CD4-positive, CD25-positive, alpha-beta regulatory T cell (primary cell): Measurements from ENCODE around the gene SPATA46. TPM values are rescaled to one million over a fixed set of nuclear protein-coding genes. Genes with fewer than 3 reads are reported as not detected.

Source experiments
- ATAC-seq, 2 donors: fragments of 150-1000 bp; cut with Tn5 transposase; one replicate each; pipeline ENCODE4 v1.10.0; 2021; ENCODE audit warnings: low read depth in 2 of 2, moderate number of reproducible peaks in 2 of 2, moderate library complexity in 1 of 2
- DNase-seq, 3 donors: peaks; one replicate each; pipeline versions ENCODE4 v3.0.0 to v3.0.0-alpha.2; 2012 to 2022; ENCODE audit warnings: mixed read lengths in 1 of 3
- H3K27ac ChIP-seq: one replicate; pipeline ENCODE4 v1.7.0; 2013; ENCODE audit warnings: mild to moderate bottlenecking, low read length; ENCODE audit not compliant: insufficient read depth, poor library complexity, severe bottlenecking
- H3K27me3 ChIP-seq: one replicate; pipeline ENCODE4 v1.7.0; 2013; ENCODE audit warnings: low read length; ENCODE audit not compliant: control insufficient read depth, insufficient read depth
- H3K36me3 ChIP-seq: one replicate; pipeline ENCODE4 v1.7.0; 2013; ENCODE audit warnings: mild to moderate bottlenecking, low read length, moderate library complexity; ENCODE audit not compliant: control insufficient read depth, insufficient read depth
- H3K4me1 ChIP-seq: 2 replicates; pipeline ENCODE4 v1.7.0; 2013; ENCODE audit warnings: mild to moderate bottlenecking, low read length; ENCODE audit not compliant: insufficient read depth, control insufficient read depth, poor library complexity, severe bottlenecking
- H3K4me3 ChIP-seq: one replicate; pipeline ENCODE4 v1.7.0; 2013; ENCODE audit warnings: low read depth, mild to moderate bottlenecking, low read length, moderate library complexity
- H3K9me3 ChIP-seq, 2 experiments: 1 replicate in 1 of 2; 2 replicates in 1 of 2; pipeline ENCODE4 v1.7.0; 2013; ENCODE audit warnings: low read length in 2 of 2, mild to moderate bottlenecking in 1 of 2, moderate library complexity in 1 of 2; ENCODE audit not compliant: control insufficient read depth in 2 of 2
- H3K27ac Mint-ChIP-seq, 3 donors: one replicate each; pipeline ENCODE4 v1.8.0; 2020 to 2022; ENCODE audit warnings: mild to moderate bottlenecking in 3 of 3, mixed read lengths in 3 of 3, moderate library complexity in 2 of 3
- H3K27me3 Mint-ChIP-seq: one replicate; pipeline ENCODE4 v1.8.0; 2022; ENCODE audit warnings: mild to moderate bottlenecking, mixed read lengths
- H3K36me3 Mint-ChIP-seq: one replicate; pipeline ENCODE4 v1.8.0; 2020; ENCODE audit warnings: mixed read lengths
- H3K4me1 Mint-ChIP-seq, 4 donors: one replicate each; pipeline ENCODE4 v1.8.0; 2020 to 2022; ENCODE audit warnings: mixed read lengths in 4 of 4, mild to moderate bottlenecking in 1 of 4
- H3K4me3 Mint-ChIP-seq, 4 donors: one replicate each; pipeline ENCODE4 v1.8.0; 2020 to 2022; ENCODE audit warnings: mild to moderate bottlenecking in 4 of 4, mixed read lengths in 4 of 4, moderate library complexity in 3 of 4
- H3K9me3 Mint-ChIP-seq, 7 donors: one replicate each; pipeline ENCODE4 v1.8.0; 2020 to 2022; ENCODE audit warnings: mixed read lengths in 7 of 7, mild to moderate bottlenecking in 3 of 7, moderate library complexity in 2 of 7
- polyA plus RNA-seq, 4 donors: library from polyadenylated mRNA; unstranded; fragments of 300-500 nt; fragmentation: Illumina TruSeq; gene quantifications; one replicate each; pipeline ENCODE4 v1.2.3, GENCODE V29; 2021
- total RNA-seq: library from RNA; stranded (reverse); gene quantifications from one replicate; pipeline ENCODE4 v1.2.3, GENCODE V29; 2022

Gene SPATA46
- total and polyA plus RNA-seq, 5 donors from 2014 or later = not detected

DNA sequence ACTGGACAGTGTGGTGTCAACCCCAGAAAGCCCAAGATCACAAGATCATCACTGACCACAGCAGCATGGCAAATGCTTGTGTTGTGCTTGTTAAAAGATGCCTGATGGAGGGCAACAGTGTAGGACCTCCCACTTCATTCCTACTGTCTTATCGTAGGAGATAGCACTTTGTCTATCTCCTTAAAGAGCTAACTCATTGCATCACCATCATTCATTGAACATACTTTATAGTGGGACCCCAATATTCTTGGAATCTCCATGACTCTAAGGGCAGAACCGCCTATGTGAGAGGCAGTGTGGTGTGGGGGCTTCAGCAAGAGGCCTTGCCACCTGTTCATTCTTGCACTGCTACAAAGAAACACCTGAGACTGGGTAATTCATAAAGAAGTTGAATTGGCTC is 40.3 kb upstream of the SPATA46 start:
- Mint-ChIP-seq H3K36me3 (no peaks in the 10 kb centered on the region), H3K27me3 (peaks cover 23% of the 10 kb centered on the region), H3K4me1 (no peaks in the 10 kb centered on the region), H3K9me3 (peaks cover 0 to 1% (median 0%) of the 10 kb centered on the region in 7 donors), H3K27ac (no peak overlapping the region), H3K4me3 (no peak overlapping the region)
- Histone ChIP-seq H3K36me3 (no peaks in the 10 kb centered on the region), H3K4me1 (no peaks in the 10 kb centered on the region), H3K4me3 (no peak overlapping the region), H3K27ac (no peak overlapping the region), H3K9me3 (no peaks in the 10 kb centered on the region), H3K27me3 (peaks cover 17% of the 10 kb centered on the region)
- no peak for DNase-seq
- ATAC-seq = no peak

DNA sequence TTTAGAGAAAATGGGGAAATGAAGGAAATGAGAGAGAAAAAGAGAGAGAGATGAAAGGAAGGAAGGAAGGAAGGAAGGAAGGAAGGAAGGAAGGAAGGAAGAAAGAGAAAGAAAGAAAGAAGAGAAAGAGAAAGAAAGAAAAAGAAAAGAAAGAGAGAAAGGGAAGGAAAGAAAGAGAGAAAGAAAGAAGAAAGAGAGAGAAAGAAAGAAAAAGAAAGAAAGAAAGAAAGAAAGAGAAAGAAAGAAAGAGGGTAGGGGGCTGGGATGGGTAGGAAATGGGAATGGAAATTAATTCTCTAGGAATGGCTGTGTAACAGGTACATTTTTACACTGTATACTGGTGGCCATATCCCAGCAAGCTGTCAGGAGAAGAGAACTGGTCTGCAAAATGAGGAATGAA is 39.6 kb upstream of the SPATA46 start:
- Mint-ChIP-seq H3K4me3 (no peak overlapping the region), H3K27ac (no peak overlapping the region), H3K36me3 (no peaks in the 10 kb centered on the region), H3K9me3 (peaks cover 0 to 1% (median 0%) of the 10 kb centered on the region in 7 donors), H3K4me1 (no peaks in the 10 kb centered on the region), H3K27me3 (peaks cover 16% of the 10 kb centered on the region)
- Histone ChIP-seq H3K4me1 (no peaks in the 10 kb centered on the region), H3K36me3 (no peaks in the 10 kb centered on the region), H3K27ac (no peak overlapping the region), H3K4me3 (no peak overlapping the region), H3K9me3 (no peaks in the 10 kb centered on the region), H3K27me3 (peaks cover 13% of the 10 kb centered on the region)
- DNase-seq (no peak), ATAC-seq (no peak)

DNA sequence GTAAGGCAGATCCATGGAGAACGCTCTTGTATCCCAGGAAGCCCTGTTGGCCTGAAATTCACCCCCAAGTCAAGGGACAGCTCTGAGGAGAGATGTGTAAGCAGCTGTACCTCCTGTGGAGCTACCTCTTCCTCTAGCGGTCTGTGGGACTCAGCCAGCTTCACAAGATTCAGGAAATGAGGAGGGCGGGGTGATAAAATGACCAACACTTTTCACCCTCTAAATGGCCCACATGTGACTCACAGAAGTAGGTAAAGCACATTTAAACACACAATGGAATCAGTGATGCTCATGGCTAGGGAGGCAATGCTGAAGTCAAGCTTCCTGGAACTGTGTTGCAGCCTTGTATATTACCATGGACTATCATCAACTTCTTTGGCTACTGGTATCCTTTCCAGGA is 35.3 kb upstream of the SPATA46 start, which contains the start of gene SH2D1B:
SH2D1B (minus strand) TSS at position 135 of the 400 bp plus-strand sequence; CDS start at position 15, 120 bp downstream.
- H3K27me3 ChIP-seq = peaks cover 9% of the 10 kb centered on the region
- H3K9me3 ChIP-seq = no peaks in the 10 kb centered on the region
- H3K4me3 ChIP-seq = no peak within 1 kb of the TSS
- ATAC-seq = no peak
- peaks cover 0 to 1% (median 0%) of the 10 kb centered on the region in 7 donors for H3K9me3 Mint-ChIP-seq
- no peaks in the 10 kb centered on the region for H3K36me3 Mint-ChIP-seq
- H3K4me1 ChIP-seq = no peaks in the 10 kb centered on the region
- no peaks in the 10 kb centered on the region for H3K36me3 ChIP-seq
- H3K4me3 Mint-ChIP-seq = no peak within 1 kb of the TSS
- peaks cover 16% of the 10 kb centered on the region for H3K27me3 Mint-ChIP-seq
- H3K27ac ChIP-seq = no peak within 1 kb of the TSS
- DNase-seq = no peak
- H3K27ac Mint-ChIP-seq = peak within 1 kb of the TSS in 1 of 3 donors; percentile 82
- no peaks in the 10 kb centered on the region for H3K4me1 Mint-ChIP-seq

DNA sequence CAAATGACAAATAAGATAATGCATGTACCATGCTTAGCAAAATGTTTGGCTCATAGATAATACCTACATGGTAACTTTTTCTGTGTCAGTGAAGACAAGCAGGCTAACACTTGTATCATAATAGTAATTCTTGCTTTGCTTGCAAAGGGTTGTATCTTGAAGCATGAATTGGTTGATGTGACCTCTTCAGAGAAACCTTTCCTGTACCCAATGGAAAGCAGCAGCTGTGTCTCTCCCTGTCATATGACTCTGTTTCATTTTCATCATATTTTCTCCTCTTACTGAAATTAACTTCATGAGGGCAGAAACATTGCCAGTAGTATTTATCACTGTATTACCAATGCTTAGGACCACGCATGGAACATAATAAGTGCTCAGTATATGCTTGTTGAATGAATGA is 30.9 kb upstream of the SPATA46 start:
- Mint-ChIP-seq H3K4me3 (no peak overlapping the region), H3K36me3 (no peaks in the 10 kb centered on the region), H3K4me1 (no peaks in the 10 kb centered on the region), H3K27ac (no peak overlapping the region), H3K27me3 (peaks cover 2% of the 10 kb centered on the region), H3K9me3 (no peaks in the 10 kb centered on the region)
- Histone ChIP-seq H3K4me3 (no peak overlapping the region), H3K36me3 (no peaks in the 10 kb centered on the region), H3K9me3 (no peaks in the 10 kb centered on the region), H3K27ac (no peak overlapping the region), H3K4me1 (no peaks in the 10 kb centered on the region), H3K27me3 (peaks cover 5% of the 10 kb centered on the region)
- DNase-seq (no peak), ATAC-seq (no peak)

- no peak overlapping the region for H3K27ac ChIP-seq
- no peak overlapping the region for H3K4me3 ChIP-seq
- no peak overlapping the region for H3K27ac Mint-ChIP-seq
- DNase-seq (no peak), ATAC-seq (no peak)
- no peaks in the 10 kb centered on the region for H3K9me3 ChIP-seq
- no peaks in the 10 kb centered on the region for H3K9me3 Mint-ChIP-seq
- no peaks in the 10 kb centered on the region for H3K36me3 Mint-ChIP-seq
- H3K27me3 Mint-ChIP-seq = no peaks in the 10 kb centered on the region
- no peaks in the 10 kb centered on the region for H3K36me3 ChIP-seq
- no peaks in the 10 kb centered on the region for H3K4me1 ChIP-seq
- H3K27me3 ChIP-seq = peaks cover 2% of the 10 kb centered on the region
- H3K4me1 Mint-ChIP-seq = no peaks in the 10 kb centered on the region
- no peak overlapping the region for H3K4me3 Mint-ChIP-seq
Observed at GRCh38 chr1:162406811-162407210, 30.2 kb upstream of the SPATA46 start.

DNA sequence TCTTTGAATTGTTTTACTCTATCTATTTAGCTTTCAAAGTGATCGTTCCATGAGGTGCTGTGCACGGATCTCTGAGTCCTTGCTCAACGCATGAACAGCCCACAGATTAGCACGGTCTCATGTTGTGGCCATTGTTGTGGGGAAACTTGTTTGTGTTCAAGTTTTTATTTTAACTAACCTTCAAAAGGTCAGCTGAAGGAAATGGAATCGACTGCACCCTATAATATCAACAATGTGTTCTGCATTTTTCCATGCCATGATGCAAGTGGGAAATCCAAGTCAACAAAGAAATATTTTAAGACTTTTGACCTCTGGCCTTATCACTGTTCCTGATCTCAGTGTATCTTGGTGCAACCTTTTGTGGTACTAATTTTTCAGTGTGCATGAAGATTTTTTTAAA is 29.1 kb upstream of the SPATA46 start:
- H3K9me3 ChIP-seq = no peaks in the 10 kb centered on the region
- no peaks in the 10 kb centered on the region for H3K36me3 Mint-ChIP-seq
- H3K4me1 ChIP-seq = no peaks in the 10 kb centered on the region
- no peaks in the 10 kb centered on the region for H3K4me1 Mint-ChIP-seq
- peaks cover 0 to 1% (median 0%) of the 10 kb centered on the region in 7 donors for H3K9me3 Mint-ChIP-seq
- H3K27ac ChIP-seq = no peak overlapping the region
- H3K36me3 ChIP-seq = no peaks in the 10 kb centered on the region
- no peak overlapping the region for H3K4me3 ChIP-seq
- H3K27me3 ChIP-seq = peaks cover 2% of the 10 kb centered on the region
- no peak overlapping the region for H3K4me3 Mint-ChIP-seq
- peaks cover 3% of the 10 kb centered on the region for H3K27me3 Mint-ChIP-seq
- DNase-seq (no peak), ATAC-seq (no peak)
- no peak overlapping the region for H3K27ac Mint-ChIP-seq

DNA sequence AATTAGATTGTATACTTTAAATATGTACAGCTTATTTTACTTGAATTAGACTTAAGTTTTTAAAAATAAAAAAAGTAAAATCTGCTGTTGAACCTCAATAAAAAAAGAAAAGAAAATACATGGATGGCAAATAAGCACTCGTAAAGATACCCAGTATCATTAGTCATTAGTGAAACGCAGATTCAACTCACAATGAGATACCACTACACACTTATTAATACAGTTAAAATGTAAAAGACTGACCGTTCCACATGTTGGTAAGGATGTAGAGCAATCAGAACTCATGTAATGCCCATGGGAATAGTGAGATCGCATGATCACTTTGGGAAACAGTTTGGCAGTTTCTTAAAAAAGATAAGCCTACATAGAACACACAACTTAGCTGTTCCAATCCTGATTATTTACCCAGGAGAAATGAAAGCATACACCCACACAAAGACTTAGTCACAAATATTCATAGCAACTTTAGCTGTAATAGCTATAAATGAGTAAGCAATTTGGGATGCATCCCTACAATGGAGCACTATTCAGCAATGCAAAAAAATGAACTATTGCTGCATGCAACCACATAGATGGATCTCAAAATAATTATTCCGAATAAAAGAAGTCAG is 28.0 kb upstream of the SPATA46 start:
- H3K9me3 Mint-ChIP-seq = peaks cover 0 to 2% (median 0%) of the 10 kb centered on the region in 7 donors
- no peaks in the 10 kb centered on the region for H3K4me1 Mint-ChIP-seq
- peaks cover 2% of the 10 kb centered on the region for H3K27me3 ChIP-seq
- ATAC-seq (no peak), DNase-seq (no peak)
- H3K27ac ChIP-seq = no peak overlapping the region
- no peaks in the 10 kb centered on the region for H3K36me3 Mint-ChIP-seq
- no peak overlapping the region for H3K4me3 Mint-ChIP-seq
- no peaks in the 10 kb centered on the region for H3K9me3 ChIP-seq
- no peak overlapping the region for H3K27ac Mint-ChIP-seq
- no peak overlapping the region for H3K4me3 ChIP-seq
- peaks cover 4% of the 10 kb centered on the region for H3K27me3 Mint-ChIP-seq
- no peaks in the 10 kb centered on the region for H3K36me3 ChIP-seq
- no peaks in the 10 kb centered on the region for H3K4me1 ChIP-seq

- Histone ChIP-seq H3K4me3 (no peak overlapping the region), H3K27ac (no peak overlapping the region), H3K9me3 (no peaks in the 10 kb centered on the region), H3K36me3 (no peaks in the 10 kb centered on the region), H3K4me1 (no peaks in the 10 kb centered on the region), H3K27me3 (peaks cover 7% of the 10 kb centered on the region)
- Mint-ChIP-seq H3K4me1 (no peaks in the 10 kb centered on the region), H3K9me3 (peaks cover 0 to 2% (median 0%) of the 10 kb centered on the region in 7 donors), H3K36me3 (no peaks in the 10 kb centered on the region), H3K27ac (no peak overlapping the region), H3K27me3 (peaks cover 4% of the 10 kb centered on the region), H3K4me3 (no peak overlapping the region)
- ATAC-seq (no peak), DNase-seq (no peak)
Observed at GRCh38 chr1:162400790-162401355, 24.2 kb upstream of the SPATA46 start.
